NCI-H526 (cell line): Measurements from ENCODE around the gene GALNT16.

ENCODE experiments used
- DNase-seq, 2 experiments: peaks; one replicate each; lab custom pipeline; 2025; lab: John Stamatoyannopoulos, UW

Gene GALNT16

DNA sequence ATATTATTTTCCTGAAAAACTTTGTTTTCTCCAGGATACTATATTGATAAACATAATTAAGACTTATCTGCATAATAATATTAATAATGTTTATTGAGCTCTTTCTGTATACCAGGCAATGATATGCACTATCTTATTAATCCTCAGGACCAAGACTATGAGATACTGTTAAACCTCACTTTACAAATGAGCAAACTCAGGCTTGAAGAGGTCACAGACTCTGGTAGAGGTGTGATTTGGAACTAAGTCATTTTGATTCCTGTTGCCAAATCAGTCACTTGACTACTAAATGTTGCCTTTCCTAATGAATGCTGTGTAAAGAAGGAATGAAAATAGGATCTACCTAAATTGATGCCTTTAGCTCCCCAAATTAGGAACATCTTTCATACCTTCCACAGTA is 145.8 kb downstream of the GALNT16 start:
- no peak for DNase-seq
